Fibroblast of villous mesenchyme (primary cell): ENCODE data around the gene TMEM95. TPM values are rescaled to one million over a fixed set of nuclear protein-coding genes. Genes with fewer than 3 reads are reported as not detected.
A peak's percentile ranks its signal among the peaks of the same experiment; 100 is the strongest.

Experiments used
- DNase-seq: peaks from one replicate; pipeline ENCODE4 v3.0.0-alpha.2; 2010; ENCODE audit warnings: low read depth
- H3K4me3 ChIP-seq: 2 replicates; pipeline ENCODE4 v1.5.1; 2011; ENCODE audit warnings: low read depth, mild to moderate bottlenecking, low read length
- total RNA-seq: library from RNA; depleted of rRNA; stranded (reverse); fragments of >200 nt; gene quantifications from 2 replicates; pipeline ENCODE4 v1.2.3, GENCODE V29; 2012
- TF ChIP-seq, protein P1 (sequence below): IDR thresholded peaks from 2 replicates; pipeline ENCODE4 v1.5.1; 2012; ENCODE audit warnings: low read depth, mild to moderate bottlenecking, low read length; ENCODE audit not compliant: insufficient read depth

The TMEM95 gene
- total RNA-seq, 1 donor, result not detected

DNA sequence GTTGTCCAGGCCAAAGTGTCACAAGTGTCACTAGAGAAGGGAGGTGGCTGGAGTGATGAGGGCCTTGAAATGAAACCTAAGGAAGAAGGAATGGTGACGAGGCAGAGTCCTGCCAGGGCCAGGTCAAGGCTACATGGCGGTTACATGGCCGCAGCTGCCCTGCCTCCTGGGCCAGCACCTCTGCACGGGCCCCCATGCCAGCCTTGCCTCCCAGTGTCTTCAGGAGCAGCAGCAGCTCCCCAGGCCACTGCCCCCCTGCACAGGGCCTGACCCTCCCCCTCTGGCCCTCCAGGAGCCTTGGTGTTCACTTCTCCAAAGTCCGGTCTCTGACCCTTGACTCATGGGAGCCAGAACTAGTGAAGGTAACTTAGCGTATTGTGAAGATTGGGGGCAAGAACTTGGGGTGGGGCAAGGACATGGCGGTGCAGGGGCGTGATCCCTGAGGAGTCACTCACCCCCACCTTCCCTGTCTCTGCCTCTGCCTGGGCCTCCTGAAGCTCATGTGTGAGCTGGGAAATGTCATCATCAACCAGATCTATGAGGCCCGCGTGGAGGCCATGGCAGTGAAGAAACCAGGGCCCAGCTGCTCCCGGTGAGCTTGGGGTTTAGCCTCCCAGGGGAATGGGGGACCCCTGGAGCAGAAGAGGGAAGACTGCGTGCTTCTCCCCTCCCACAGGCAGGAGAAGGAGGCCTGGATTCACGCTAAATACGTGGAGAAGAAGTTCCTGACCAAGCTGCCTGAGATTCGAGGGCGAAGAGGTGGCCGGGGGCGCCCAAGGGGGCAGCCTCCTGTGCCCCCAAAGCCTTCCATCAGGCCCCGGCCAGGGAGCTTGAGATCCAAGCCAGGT is 7.1 kb upstream of the TMEM95 start:
- no peak for DNase-seq
- H3K4me3 ChIP-seq, result no peak overlapping the region
- TF ChIP-seq, protein P1, sequence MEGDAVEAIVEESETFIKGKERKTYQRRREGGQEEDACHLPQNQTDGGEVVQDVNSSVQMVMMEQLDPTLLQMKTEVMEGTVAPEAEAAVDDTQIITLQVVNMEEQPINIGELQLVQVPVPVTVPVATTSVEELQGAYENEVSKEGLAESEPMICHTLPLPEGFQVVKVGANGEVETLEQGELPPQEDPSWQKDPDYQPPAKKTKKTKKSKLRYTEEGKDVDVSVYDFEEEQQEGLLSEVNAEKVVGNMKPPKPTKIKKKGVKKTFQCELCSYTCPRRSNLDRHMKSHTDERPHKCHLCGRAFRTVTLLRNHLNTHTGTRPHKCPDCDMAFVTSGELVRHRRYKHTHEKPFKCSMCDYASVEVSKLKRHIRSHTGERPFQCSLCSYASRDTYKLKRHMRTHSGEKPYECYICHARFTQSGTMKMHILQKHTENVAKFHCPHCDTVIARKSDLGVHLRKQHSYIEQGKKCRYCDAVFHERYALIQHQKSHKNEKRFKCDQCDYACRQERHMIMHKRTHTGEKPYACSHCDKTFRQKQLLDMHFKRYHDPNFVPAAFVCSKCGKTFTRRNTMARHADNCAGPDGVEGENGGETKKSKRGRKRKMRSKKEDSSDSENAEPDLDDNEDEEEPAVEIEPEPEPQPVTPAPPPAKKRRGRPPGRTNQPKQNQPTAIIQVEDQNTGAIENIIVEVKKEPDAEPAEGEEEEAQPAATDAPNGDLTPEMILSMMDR, result no peak

DNA sequence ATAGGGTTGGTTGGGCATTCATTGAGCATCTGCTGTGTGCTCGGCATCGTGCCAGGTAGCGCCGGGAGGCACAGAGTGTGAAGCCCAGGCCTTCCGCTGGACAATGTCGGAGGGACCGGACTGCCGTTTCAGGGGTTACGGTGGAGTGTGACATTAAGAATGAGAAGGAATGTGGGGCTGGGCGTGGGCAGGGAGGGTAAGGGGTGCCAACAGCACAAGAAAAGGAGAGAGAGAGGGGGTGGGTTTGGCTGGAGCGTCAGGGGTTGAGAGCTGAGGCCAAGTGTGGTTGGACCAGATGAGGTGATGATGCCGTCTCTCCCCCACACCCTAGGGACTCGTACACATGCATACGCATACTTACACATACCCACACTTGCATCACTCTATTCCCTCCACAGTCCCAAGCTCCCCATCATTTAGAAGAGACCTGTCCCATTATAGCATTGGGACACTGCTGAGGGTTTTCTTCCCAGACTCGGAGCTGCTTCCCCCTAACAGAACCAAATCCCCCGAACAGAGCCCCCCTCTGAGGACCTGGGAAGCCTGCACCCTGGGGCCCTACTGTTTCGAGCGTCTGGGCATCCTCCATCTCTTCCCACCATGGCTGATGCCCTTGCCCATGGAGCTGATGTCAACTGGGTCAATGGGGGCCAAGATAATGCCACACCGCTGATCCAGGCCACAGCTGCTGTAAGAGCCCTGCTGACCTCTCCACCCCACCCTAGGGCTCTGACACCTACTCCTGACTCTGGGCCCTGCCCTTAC is 6.3 kb upstream of the TMEM95 start:
- TF ChIP-seq, protein P1, result no peak
- no peak overlapping the region for H3K4me3 ChIP-seq
- DNase-seq, result peak; percentile 19

DNA sequence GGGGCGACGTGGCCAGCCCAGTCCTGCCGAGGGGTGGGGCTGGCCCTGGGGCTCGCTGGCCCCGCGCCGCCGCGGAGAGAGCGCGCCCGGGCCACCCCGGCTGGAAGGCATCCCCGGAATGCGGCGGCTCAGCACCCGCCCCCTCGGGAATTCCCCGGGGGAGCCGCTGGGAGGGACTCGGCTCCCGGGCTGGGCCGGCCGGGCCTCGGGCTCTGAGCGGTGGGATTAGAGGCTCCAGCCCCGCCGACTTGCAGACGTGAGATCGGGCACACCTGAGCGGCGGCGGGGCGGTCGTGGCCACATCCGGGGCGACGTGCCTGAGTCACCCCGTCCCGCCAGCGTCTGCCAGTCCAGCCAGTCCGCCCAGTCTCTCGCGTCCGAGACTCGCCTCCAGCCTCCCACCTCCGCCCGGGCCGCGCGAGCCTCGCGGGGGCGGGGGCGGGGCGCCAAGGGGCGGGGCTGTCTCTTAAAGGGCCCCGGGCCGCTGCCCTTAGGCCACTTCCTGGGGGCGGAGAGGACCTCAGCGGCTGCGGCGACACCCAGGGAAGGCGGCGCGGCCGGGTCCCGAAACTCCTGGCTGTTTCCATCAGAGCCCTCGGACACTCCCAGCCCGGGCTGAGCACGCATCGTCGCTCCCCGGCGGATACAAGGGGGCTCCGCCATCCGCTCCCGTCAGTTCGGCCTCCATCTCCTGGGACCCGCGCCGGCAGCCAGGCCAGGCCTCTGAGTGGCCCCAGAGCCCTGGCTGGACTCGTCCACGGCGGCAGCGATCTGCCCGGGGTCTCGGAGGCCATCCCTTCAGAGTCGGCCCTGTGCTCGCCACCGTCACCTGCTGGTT is 3.1 kb upstream of the TMEM95 start, which contains the start of gene KCTD11:
TSS of gene KCTD11 (plus strand) at position 498 of the 838 bp plus-strand sequence.
- peak; percentile 90 for DNase-seq
- H3K4me3 ChIP-seq, result peak within 1 kb of the TSS; percentile 94
- TF ChIP-seq, protein P1, result peak; percentile 47

DNA sequence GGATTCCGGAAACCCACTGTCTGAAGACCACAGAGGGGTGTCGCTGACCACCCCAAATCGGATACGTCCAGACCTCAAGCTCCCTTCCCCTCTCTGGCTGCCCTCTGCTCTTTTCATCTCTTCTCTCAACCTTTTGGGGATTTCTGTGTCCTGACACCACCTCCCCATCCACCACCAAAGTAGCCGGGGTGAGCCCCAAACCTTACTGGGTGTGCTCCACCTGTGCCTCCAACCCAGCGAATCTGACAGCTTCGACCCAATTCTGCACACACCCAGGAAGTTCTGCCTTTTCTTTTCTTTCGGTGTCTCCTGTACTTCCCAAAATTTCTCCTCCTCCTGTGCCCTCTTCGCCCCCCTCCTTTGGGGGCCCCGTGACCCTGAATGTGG is 2.5 kb upstream of the TMEM95 start:
- TF ChIP-seq, protein P1, result no peak
- H3K4me3 ChIP-seq, result peak overlapping the region; percentile 94
- no peak for DNase-seq

DNA sequence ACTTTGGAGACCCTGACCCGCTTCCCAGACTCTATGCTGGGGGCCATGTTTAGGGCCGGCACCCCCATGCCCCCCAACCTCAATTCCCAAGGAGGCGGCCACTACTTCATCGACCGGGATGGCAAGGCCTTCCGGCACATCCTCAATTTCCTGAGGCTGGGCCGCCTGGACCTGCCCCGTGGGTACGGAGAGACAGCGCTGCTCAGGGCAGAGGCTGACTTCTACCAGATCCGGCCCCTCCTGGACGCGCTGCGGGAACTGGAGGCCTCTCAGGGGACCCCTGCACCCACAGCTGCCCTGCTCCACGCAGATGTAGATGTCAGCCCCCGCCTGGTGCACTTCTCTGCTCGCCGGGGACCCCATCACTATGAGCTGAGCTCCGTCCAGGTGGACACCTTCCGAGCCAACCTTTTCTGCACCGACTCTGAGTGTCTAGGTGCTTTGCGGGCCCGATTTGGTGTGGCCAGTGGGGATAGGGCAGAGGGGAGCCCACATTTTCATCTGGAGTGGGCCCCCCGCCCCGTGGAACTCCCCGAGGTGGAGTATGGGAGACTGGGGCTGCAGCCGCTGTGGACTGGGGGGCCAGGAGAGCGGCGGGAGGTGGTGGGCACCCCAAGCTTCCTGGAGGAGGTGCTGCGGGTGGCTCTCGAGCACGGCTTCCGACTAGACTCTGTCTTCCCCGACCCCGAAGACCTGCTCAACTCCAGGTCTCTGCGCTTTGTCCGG is 1.9 kb upstream of the TMEM95 start:
- TF ChIP-seq, protein P1, result no peak
- DNase-seq, result no peak
- peak overlapping the region; percentile 94 for H3K4me3 ChIP-seq
